Hepatocyte (in vitro differentiated cells): ENCODE results near the gene LAPTM5. TPM values are rescaled to one million over a fixed set of nuclear protein-coding genes. Genes with fewer than 3 reads are reported as not detected.
A peak's percentile ranks its signal among the peaks of the same experiment; 100 is the strongest.

Experiments
- DNase-seq: peaks from one replicate; pipeline ENCODE4 v3.0.0-alpha.2; 2016; ENCODE audit warnings: low spot score
- H2AFZ ChIP-seq: fragments of 200-600 bp; sonication (generic); 2 replicates; pipeline ENCODE4 v1.6.0; 2016; ENCODE audit warnings: antibody characterized with exemption, mild to moderate bottlenecking
- H3K27ac ChIP-seq: fragments of 200-600 bp; sonication (generic); 2 replicates; pipeline ENCODE4 v1.5.1; 2016; ENCODE audit warnings: mild to moderate bottlenecking
- H3K27me3 ChIP-seq: fragments of 200-600 bp; sonication (generic); 2 replicates; pipeline ENCODE4 v1.6.1; 2016
- H3K36me3 ChIP-seq: fragments of 200-600 bp; sonication (generic); replicated peaks from 2 replicates; pipeline ENCODE4 v1.5.1; 2016; ENCODE audit warnings: low read depth; ENCODE audit not compliant: insufficient read depth
- H3K4me1 ChIP-seq: fragments of 200-600 bp; sonication (generic); 2 replicates; pipeline ENCODE4 v1.5.1; 2016; ENCODE audit warnings: mild to moderate bottlenecking, moderate library complexity; ENCODE audit not compliant: insufficient read depth
- H3K4me2 ChIP-seq: fragments of 200-600 bp; sonication (generic); 2 replicates; pipeline ENCODE4 v1.6.0; 2016
- H3K4me3 ChIP-seq: fragments of 200-600 bp; sonication (generic); 2 replicates; pipeline ENCODE4 v1.5.1; 2016; ENCODE audit warnings: mild to moderate bottlenecking
- H3K79me2 ChIP-seq: fragments of 200-600 bp; sonication (generic); 2 replicates; pipeline ENCODE4 v1.6.0; 2017; ENCODE audit warnings: mild to moderate bottlenecking
- H3K9me2 ChIP-seq: fragments of 200-600 bp; sonication (generic); replicated peaks from 2 replicates; pipeline ENCODE4 v1.6.0; 2017; ENCODE audit warnings: mild to moderate bottlenecking; ENCODE audit not compliant: insufficient read depth
- H3K9me3 ChIP-seq: fragments of 200-600 bp; sonication (generic); 2 replicates; pipeline ENCODE4 v1.5.1; 2016; ENCODE audit warnings: low read depth, mild to moderate bottlenecking
- H4K20me1 ChIP-seq: fragments of 200-600 bp; sonication (generic); 2 replicates; pipeline ENCODE4 v1.6.0; 2016; ENCODE audit warnings: mild to moderate bottlenecking; ENCODE audit not compliant: insufficient read depth, poor library complexity, severe bottlenecking
- EZH2 ChIP-seq: fragments of 200-600 bp; sonication (generic); IDR thresholded peaks from 2 replicates; pipeline ENCODE4 v1.6.1; 2016; ENCODE audit warnings: antibody characterized with exemption, mild to moderate bottlenecking, borderline replicate concordance
- EZH2phosphoT487 ChIP-seq: fragments of 200-600 bp; sonication (generic); IDR thresholded peaks from one replicate; pipeline ENCODE4 v1.6.1; 2018; ENCODE audit warnings: antibody characterized with exemption, mild to moderate bottlenecking, low read depth, moderate library complexity; ENCODE audit not compliant: unreplicated experiment, severe bottlenecking
- WGBS: methylation state at CpG from one replicate; pipeline ENCODE4 v1.1.6; 2016; ENCODE audit warnings: low lambda C conversion rate; ENCODE audit errors: missing lambda C conversion rate; 5-methylcytosine and 5-hydroxymethylcytosine counted together
- polyA plus RNA-seq: library from polyadenylated mRNA; unstranded; fragments of >200 nt; fragmentation: Nextera tagmentation; extraction: Ambion mirVana; gene quantifications from 2 replicates; pipeline ENCODE4 v1.2.1, GENCODE V29; 2016
- total RNA-seq: library from RNA; depleted of rRNA; stranded (reverse); fragments of >200 nt; gene quantifications from 2 replicates; pipeline ENCODE4 v1.2.3, GENCODE V29; 2014
- TF ChIP-seq, protein P1 (sequence below): fragments of 200-600 bp; sonication (generic); IDR thresholded peaks from 2 replicates; pipeline ENCODE4 v1.5.1; 2016; ENCODE audit warnings: antibody characterized with exemption, mild to moderate bottlenecking; ENCODE audit not compliant: poor library complexity

The LAPTM5 gene
- total and polyA plus RNA-seq, 2 experiments from 2014 or later, result 2.6 to 3.2 TPM

DNA sequence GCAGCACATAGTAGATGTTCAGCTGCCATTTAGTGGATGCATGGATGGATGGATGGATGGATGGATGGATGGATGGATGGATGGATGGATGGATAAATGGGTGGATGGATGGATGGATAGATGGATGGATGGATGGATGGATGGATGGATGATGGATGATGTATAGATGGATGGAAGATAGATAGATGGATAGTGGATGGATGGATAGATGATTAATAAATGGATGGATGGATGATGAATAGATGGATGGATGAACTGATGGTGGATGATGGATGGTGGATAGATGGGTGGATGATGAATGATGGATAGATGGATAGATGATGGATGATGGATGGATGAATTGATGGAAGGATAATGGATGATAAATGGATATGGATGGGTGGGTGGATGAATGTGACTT, 54.8 kb downstream of the LAPTM5 start:
- H3K79me2 ChIP-seq, result no peaks in the 10 kb centered on the region
- no peak overlapping the region for H3K27ac ChIP-seq
- no peak overlapping the region for H3K4me3 ChIP-seq
- TF ChIP-seq EZH2phosphoT487, result no peak
- TF ChIP-seq, protein P1, sequence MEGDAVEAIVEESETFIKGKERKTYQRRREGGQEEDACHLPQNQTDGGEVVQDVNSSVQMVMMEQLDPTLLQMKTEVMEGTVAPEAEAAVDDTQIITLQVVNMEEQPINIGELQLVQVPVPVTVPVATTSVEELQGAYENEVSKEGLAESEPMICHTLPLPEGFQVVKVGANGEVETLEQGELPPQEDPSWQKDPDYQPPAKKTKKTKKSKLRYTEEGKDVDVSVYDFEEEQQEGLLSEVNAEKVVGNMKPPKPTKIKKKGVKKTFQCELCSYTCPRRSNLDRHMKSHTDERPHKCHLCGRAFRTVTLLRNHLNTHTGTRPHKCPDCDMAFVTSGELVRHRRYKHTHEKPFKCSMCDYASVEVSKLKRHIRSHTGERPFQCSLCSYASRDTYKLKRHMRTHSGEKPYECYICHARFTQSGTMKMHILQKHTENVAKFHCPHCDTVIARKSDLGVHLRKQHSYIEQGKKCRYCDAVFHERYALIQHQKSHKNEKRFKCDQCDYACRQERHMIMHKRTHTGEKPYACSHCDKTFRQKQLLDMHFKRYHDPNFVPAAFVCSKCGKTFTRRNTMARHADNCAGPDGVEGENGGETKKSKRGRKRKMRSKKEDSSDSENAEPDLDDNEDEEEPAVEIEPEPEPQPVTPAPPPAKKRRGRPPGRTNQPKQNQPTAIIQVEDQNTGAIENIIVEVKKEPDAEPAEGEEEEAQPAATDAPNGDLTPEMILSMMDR, result no peak
- no peak for TF ChIP-seq EZH2
- no peaks in the 10 kb centered on the region for H3K27me3 ChIP-seq
- H3K9me2 ChIP-seq, result no peaks in the 10 kb centered on the region
- H2AFZ ChIP-seq, result no peak overlapping the region
- no peaks in the 10 kb centered on the region for H4K20me1 ChIP-seq
- no peak for DNase-seq
- H3K4me2 ChIP-seq, result no peak overlapping the region
- H3K36me3 ChIP-seq, result no peaks in the 10 kb centered on the region
- H3K4me1 ChIP-seq, result no peaks in the 10 kb centered on the region
- no peaks in the 10 kb centered on the region for H3K9me3 ChIP-seq

- no peak overlapping the region for H2AFZ ChIP-seq
- H4K20me1 ChIP-seq, result no peaks in the 10 kb centered on the region
- no peak for DNase-seq
- H3K4me3 ChIP-seq, result no peak overlapping the region
- no peaks in the 10 kb centered on the region for H3K9me2 ChIP-seq
- H3K4me1 ChIP-seq, result no peaks in the 10 kb centered on the region
- no peak overlapping the region for H3K4me2 ChIP-seq
- WGBS, result 69% methylated on average over 2 of the region's 2 CpGs
- no peaks in the 10 kb centered on the region for H3K9me3 ChIP-seq
- H3K27ac ChIP-seq, result no peak overlapping the region
- H3K27me3 ChIP-seq, result no peaks in the 10 kb centered on the region
- TF ChIP-seq EZH2phosphoT487 (no peak), EZH2 (no peak)
- TF ChIP-seq, protein P1, result no peak
- H3K36me3 ChIP-seq, result no peaks in the 10 kb centered on the region
- H3K79me2 ChIP-seq, result no peaks in the 10 kb centered on the region
Observed at GRCh38 chr1:30701258-30701633, 56.3 kb downstream of the LAPTM5 start.

DNA sequence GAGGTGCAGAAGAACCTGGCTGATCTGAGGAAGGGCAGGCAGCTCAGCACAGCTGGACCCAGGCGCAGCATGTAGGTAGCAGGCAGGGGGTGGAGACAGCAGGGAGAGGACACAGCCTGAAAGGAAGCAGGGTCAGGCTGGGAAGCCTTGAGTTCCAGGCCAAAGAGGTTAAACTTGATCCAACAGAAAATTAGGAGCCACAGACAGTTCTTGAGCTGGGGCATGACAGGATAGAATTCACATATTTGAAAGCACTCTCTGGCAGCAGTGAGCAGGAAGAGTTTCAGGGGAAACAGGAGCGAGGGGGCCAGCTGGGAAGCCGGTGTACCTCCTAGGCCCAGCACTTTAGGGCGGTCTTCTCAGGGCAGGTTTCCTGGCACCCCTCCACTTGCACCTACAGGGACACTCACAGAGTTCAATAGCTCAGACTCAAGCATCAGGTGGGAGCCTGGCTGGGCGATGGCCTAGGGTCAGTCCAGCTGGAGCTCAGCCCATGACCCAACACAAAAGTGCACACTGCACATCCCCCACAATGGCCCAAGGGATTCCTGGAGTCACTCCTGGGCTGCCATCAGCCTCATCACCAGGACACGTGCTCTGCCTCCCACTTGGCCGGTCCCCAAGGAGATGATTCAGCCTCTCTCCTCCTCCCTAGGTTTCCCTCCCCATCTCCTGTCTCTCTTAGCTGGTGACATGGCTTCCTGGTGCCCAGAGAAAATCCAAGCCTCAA, 56.9 kb downstream of the LAPTM5 start:
- Histone ChIP-seq H3K9me3 (no peaks in the 10 kb centered on the region), H3K79me2 (no peaks in the 10 kb centered on the region), H3K9me2 (no peaks in the 10 kb centered on the region), H3K4me1 (no peaks in the 10 kb centered on the region), H3K27me3 (no peaks in the 10 kb centered on the region), H4K20me1 (no peaks in the 10 kb centered on the region), H3K36me3 (no peaks in the 10 kb centered on the region), H3K27ac (no peak overlapping the region), H2AFZ (no peak overlapping the region), H3K4me3 (no peak overlapping the region), H3K4me2 (no peak overlapping the region)
- 90% methylated on average over 7 of the region's 7 CpGs for WGBS
- peak; percentile 35 for DNase-seq
- TF ChIP-seq EZH2phosphoT487 (no peak), EZH2 (no peak)
- TF ChIP-seq, protein P1, result no peak

DNA sequence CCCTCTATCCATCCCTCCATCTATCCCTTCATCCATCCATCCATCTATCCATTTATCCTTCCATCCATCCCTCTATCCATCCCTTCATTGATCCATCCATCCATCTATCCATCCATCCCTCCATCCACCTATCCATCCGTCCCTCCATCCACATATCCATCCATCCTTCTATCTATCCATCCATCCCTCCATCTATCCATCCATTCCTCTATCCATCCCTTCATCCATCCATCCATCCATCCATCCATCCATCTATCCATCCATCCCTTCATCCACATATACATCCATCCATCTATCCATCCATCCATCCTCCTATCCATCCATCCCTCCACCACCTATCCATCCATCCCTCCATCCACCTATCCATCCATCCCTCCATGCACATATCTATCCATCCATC, 57.8 kb downstream of the LAPTM5 start:
- H3K27me3 ChIP-seq, result no peaks in the 10 kb centered on the region
- no peaks in the 10 kb centered on the region for H3K79me2 ChIP-seq
- DNase-seq, result no peak
- no peaks in the 10 kb centered on the region for H3K9me2 ChIP-seq
- WGBS, result 83% methylated on average over 1 of the region's 1 CpG
- H3K36me3 ChIP-seq, result no peaks in the 10 kb centered on the region
- H3K9me3 ChIP-seq, result no peaks in the 10 kb centered on the region
- peaks cover 4% of the 10 kb centered on the region for H3K4me1 ChIP-seq
- TF ChIP-seq EZH2 (no peak), EZH2phosphoT487 (no peak)
- TF ChIP-seq, protein P1, result no peak
- H3K4me3 ChIP-seq, result no peak overlapping the region
- no peak overlapping the region for H3K4me2 ChIP-seq
- H2AFZ ChIP-seq, result no peak overlapping the region
- H4K20me1 ChIP-seq, result no peaks in the 10 kb centered on the region
- no peak overlapping the region for H3K27ac ChIP-seq
